Endothelial cell of umbilical vein (primary cell): ENCODE measurements around the gene DOCK6. TPM values are rescaled to one million over a fixed set of nuclear protein-coding genes. Genes with fewer than 3 reads are reported as not detected.

Experiments
- BruUV-seq: library from RNA; stranded (reverse); fragments of 400-500 nt; replicated peaks from 2 replicates; lab custom pipeline; 2021; lab: Mats Ljungman, UMichigan
- CTCF ChIA-PET: fragments of 300-600, 350-600 bp; sonication (Branson Sonifier 250); formaldehyde crosslinking; loops from one replicate; lab custom pipeline; 2021; ENCODE audit warnings: antibody characterized with exemption, inconsistent platforms; lab: Charles Lee
- POLR2A ChIA-PET: fragments of 300-600, 350-600 bp; sonication (Branson Sonifier 250); formaldehyde crosslinking; loops from one replicate; lab custom pipeline; 2021; ENCODE audit warnings: antibody characterized with exemption, inconsistent platforms; lab: Charles Lee
- DNase-seq: peaks from one replicate; pipeline ENCODE4 v3.0.0-alpha.2; 2011; ENCODE audit warnings: low read depth, low spot score
- FAIRE-seq: peaks from 2 replicates; lab custom pipeline; 2011; peaks lifted over from hg19 to GRCh38; lab: Jason Lieb, UNC
- H2AFZ ChIP-seq: 2 replicates; pipeline ENCODE4 v1.6.0; 2012; ENCODE audit warnings: low read depth, low read length, control low read depth, inconsistent platforms
- H3K27ac ChIP-seq: 2 replicates; pipeline ENCODE4 v1.5.1; 2011; ENCODE audit warnings: low read depth, mild to moderate bottlenecking, control low read depth, low read length, moderate library complexity; ENCODE audit not compliant: insufficient read depth
- H3K27me3 ChIP-seq, 2 experiments: 2 replicates each; pipeline versions ENCODE4 v1.6.0 to v1.6.1; 2011; ENCODE audit warnings: low read length in 2 of 2, mixed read lengths in 1 of 2; ENCODE audit not compliant: control insufficient read depth in 2 of 2, insufficient read depth in 2 of 2
- H3K36me3 ChIP-seq, 2 experiments: 2 replicates in 1 of 2; 3 replicates in 1 of 2; pipeline ENCODE4 v1.5.1; 2011; ENCODE audit warnings: low read length in 2 of 2, mild to moderate bottlenecking in 1 of 2, moderate library complexity in 1 of 2; ENCODE audit not compliant: control insufficient read depth in 2 of 2, insufficient read depth in 2 of 2; ENCODE audit errors: extremely low read depth in 1 of 2
- H3K4me1 ChIP-seq: 3 replicates; pipeline ENCODE4 v1.5.1; 2011; ENCODE audit warnings: mild to moderate bottlenecking, low read length; ENCODE audit not compliant: control insufficient read depth, insufficient read depth; ENCODE audit errors: extremely low read depth
- H3K4me2 ChIP-seq: 2 replicates; pipeline ENCODE4 v1.6.1; 2011; ENCODE audit warnings: low read length, control low read depth, mixed read lengths; ENCODE audit not compliant: insufficient read depth
- H3K4me3 ChIP-seq, 3 experiments: fragments of 200-600 bp in 1 of 3; sonication (generic), shearing (Covaris generic) in 1 of 3; replicated peaks in 1 of 3; 2 replicates each; pipeline ENCODE4 v1.5.1; 2011 to 2016; ENCODE audit warnings: control low read depth in 3 of 3, low read length in 3 of 3, mild to moderate bottlenecking in 2 of 3, inconsistent platforms in 1 of 3, low read depth in 1 of 3, moderate library complexity in 1 of 3; ENCODE audit not compliant: insufficient read depth in 1 of 3
- H3K79me2 ChIP-seq: 2 replicates; pipeline ENCODE4 v1.6.0; 2012; ENCODE audit warnings: low read length, inconsistent platforms; ENCODE audit not compliant: control insufficient read depth, insufficient read depth
- H3K9ac ChIP-seq: replicated peaks from 2 replicates; pipeline ENCODE3; 2011; ENCODE audit warnings: low read length, control low read depth; ENCODE audit not compliant: insufficient read depth; ENCODE audit errors: extremely low read depth
- H3K9me1 ChIP-seq: replicated peaks from 3 replicates; pipeline ENCODE4 v1.6.0; 2011; ENCODE audit warnings: mild to moderate bottlenecking, low read length; ENCODE audit not compliant: control insufficient read depth, insufficient read depth; ENCODE audit errors: extremely low read depth
- H3K9me3 ChIP-seq: replicated peaks from 2 replicates; pipeline ENCODE4 v1.5.1; 2012; ENCODE audit warnings: low read length, inconsistent platforms; ENCODE audit not compliant: control insufficient read depth, insufficient read depth
- H4K20me1 ChIP-seq: replicated peaks from 2 replicates; pipeline ENCODE3; 2011; ENCODE audit warnings: mild to moderate bottlenecking, low read length; ENCODE audit not compliant: control insufficient read depth, insufficient read depth; ENCODE audit errors: extremely low read depth
- EZH2 ChIP-seq: IDR thresholded peaks from 2 replicates; pipeline ENCODE4 v1.6.1; 2012; ENCODE audit warnings: borderline replicate concordance, low read depth, mild to moderate bottlenecking, moderate library complexity, low read length, inconsistent platforms; ENCODE audit not compliant: severe bottlenecking
- FOS ChIP-seq: IDR thresholded peaks from 2 replicates; pipeline ENCODE4 v1.6.1; 2011; ENCODE audit warnings: mild to moderate bottlenecking, low read length, moderate library complexity, borderline replicate concordance; ENCODE audit not compliant: insufficient read depth
- GATA2 ChIP-seq: IDR thresholded peaks from 2 replicates; pipeline ENCODE4 v1.7.0; 2011; ENCODE audit warnings: low read depth, mild to moderate bottlenecking, moderate library complexity, mixed read lengths, low read length; ENCODE audit not compliant: insufficient read length, insufficient read depth
- JUN ChIP-seq: IDR thresholded peaks from 2 replicates; pipeline ENCODE4 v1.6.1; 2011; ENCODE audit warnings: borderline replicate concordance, low read depth; ENCODE audit not compliant: insufficient read length, insufficient read depth
- MYC ChIP-seq: IDR thresholded peaks from one replicate; pipeline ENCODE4 v1.6.1; 2011; ENCODE audit warnings: mild to moderate bottlenecking, low read depth, low read length
- POLR2A ChIP-seq: IDR thresholded peaks from 2 replicates; pipeline ENCODE4 v1.6.1; 2012; ENCODE audit warnings: low read depth, mild to moderate bottlenecking, control low read depth, low read length
- POLR2AphosphoS5 ChIP-seq: IDR thresholded peaks from 2 replicates; pipeline ENCODE4 v1.6.1; 2012; ENCODE audit warnings: low read depth, mild to moderate bottlenecking, control low read depth, low read length, moderate library complexity; ENCODE audit not compliant: insufficient read depth
- dilution Hi-C: fragments of 300-500 bp; cut with MboI; formaldehyde crosslinking; loops from one replicate; pipeline ENCODE4 v1.15.0; 2019; ENCODE audit warnings: low sequenced_read_pairs; ENCODE audit not compliant: extremely low pct_ligation_motif_present
- intact Hi-C: fragments of 100-400 bp; cut with micrococcal nuclease; formaldehyde crosslinking; loops from one replicate; pipeline ENCODE4 v1.10.0; 2022
- polyA plus RNA-seq, 4 experiments: library from polyadenylated mRNA; depleted of rRNA in 3 of 4; stranded (reverse) in 3 of 4; unstranded in 1 of 4; fragments of >200 nt; gene quantifications; 2 replicates each; pipeline versions ENCODE4 v1.2.1 to v1.2.3, GENCODE V29; 2011 to 2012; ENCODE audit warnings: missing spikeins in 1 of 4
- total RNA-seq: library from RNA; stranded (reverse); gene quantifications from 2 replicates; pipeline ENCODE4 v1.2.3, GENCODE V29; 2021
- TF ChIP-seq, protein P1 (sequence below), 2 donors: IDR thresholded peaks; 1 replicate in 1 of 2; 2 replicates in 1 of 2; pipeline ENCODE4 v1.5.1; 2011; ENCODE audit warnings: low read length in 2 of 2, mild to moderate bottlenecking in 2 of 2, moderate library complexity in 2 of 2, control low read depth in 1 of 2, inconsistent platforms in 1 of 2, low read depth in 1 of 2; ENCODE audit not compliant: insufficient read depth in 1 of 2; ENCODE audit errors: extremely low read depth in 1 of 2
- TF ChIP-seq, protein P2 (sequence below): IDR thresholded peaks from 2 replicates; pipeline ENCODE4 v1.6.1; 2011; ENCODE audit not compliant: insufficient read depth, insufficient read length

Gene DOCK6
- total and polyA plus RNA-seq, 2 donors (not counting 3 experiments of a cell fraction or from before 2014, with no cell fraction given): 126 to 334 TPM

DNA sequence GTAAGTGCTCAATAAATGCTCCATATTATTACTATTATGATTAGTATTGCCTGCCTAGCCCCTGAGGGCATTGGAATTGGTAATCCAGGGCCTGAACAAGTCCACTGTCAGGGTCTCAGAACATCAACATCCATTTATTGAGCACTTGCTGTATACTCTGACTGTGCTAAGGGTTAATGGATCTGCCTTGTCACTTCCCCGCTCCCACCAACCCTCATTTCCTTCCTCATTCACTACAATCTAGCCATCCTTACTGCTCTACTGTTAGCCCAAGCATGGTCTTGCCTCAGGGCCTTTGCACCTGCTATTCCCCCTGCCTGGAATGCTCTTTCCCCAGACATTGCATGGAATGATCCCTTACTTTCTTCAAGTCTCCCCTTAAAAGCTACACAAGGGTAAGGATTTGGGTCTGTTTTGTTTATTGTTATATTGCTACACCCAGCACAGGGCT, 35.6 kb downstream of the DOCK6 start:
- Histone ChIP-seq H3K9ac (no peak overlapping the region), H2AFZ (no peak overlapping the region), H3K9me3 (no peaks in the 10 kb centered on the region), H3K36me3 (peaks cover 11 to 39% of the 10 kb centered on the region in 2 experiments), H3K79me2 (no peaks in the 10 kb centered on the region), H3K27ac (no peak overlapping the region), H3K4me3 (no peak overlapping the region), H3K4me2 (no peak overlapping the region), H4K20me1 (no peaks in the 10 kb centered on the region), H3K27me3 (no peaks in the 10 kb centered on the region), H3K4me1 (no peaks in the 10 kb centered on the region), H3K9me1 (no peaks in the 10 kb centered on the region)
- CTCF ChIA-PET: interaction anchor here (1.1 kb wide), 1 partner anchor 17 kb away, joined by 4 read pairs; no protein-coding TSS in a partner anchor
- TF ChIP-seq, protein P1, sequence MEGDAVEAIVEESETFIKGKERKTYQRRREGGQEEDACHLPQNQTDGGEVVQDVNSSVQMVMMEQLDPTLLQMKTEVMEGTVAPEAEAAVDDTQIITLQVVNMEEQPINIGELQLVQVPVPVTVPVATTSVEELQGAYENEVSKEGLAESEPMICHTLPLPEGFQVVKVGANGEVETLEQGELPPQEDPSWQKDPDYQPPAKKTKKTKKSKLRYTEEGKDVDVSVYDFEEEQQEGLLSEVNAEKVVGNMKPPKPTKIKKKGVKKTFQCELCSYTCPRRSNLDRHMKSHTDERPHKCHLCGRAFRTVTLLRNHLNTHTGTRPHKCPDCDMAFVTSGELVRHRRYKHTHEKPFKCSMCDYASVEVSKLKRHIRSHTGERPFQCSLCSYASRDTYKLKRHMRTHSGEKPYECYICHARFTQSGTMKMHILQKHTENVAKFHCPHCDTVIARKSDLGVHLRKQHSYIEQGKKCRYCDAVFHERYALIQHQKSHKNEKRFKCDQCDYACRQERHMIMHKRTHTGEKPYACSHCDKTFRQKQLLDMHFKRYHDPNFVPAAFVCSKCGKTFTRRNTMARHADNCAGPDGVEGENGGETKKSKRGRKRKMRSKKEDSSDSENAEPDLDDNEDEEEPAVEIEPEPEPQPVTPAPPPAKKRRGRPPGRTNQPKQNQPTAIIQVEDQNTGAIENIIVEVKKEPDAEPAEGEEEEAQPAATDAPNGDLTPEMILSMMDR (IDR thresholded peaks at IDR 0.05; ENCODE audit: extremely low read depth in 1 of 2, insufficient read depth in 1 of 2, low read depth in 1 of 2, low read length in 2 of 2): no peak
- TF ChIP-seq JUN (no peak), MYC (no peak), POLR2AphosphoS5 (no peak), EZH2 (no peak), FOS (no peak), POLR2A (no peak), GATA2 (no peak)
- TF ChIP-seq, protein P2, sequence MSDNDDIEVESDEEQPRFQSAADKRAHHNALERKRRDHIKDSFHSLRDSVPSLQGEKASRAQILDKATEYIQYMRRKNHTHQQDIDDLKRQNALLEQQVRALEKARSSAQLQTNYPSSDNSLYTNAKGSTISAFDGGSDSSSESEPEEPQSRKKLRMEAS: no peak
- DNase-seq: no peak
- no TSS peak for BruUV-seq
- no peak for FAIRE-seq
- dilution Hi-C loops (no loop called here), intact Hi-C loops (no loop called here)
- POLR2A ChIA-PET: no interaction called here
